Measurements from ENCODE around the gene GADD45A.
"Not testable (repeated sequence)": the region's sequence is repeated elsewhere in the genome, so short reads cannot be mapped to it uniquely, and the experiment has no call there.

Gene GADD45A

GRCh38 chr1:67685067-67685557 lies at the start of gene GADD45A:
Gene GADD45A, plus strand, starts transcription at chr1:67685201. Its CDS starts 294 bp downstream, at chr1:67685495.
- peak; percentile 99 for DNase-seq

- DNase-seq = no peak
These were observed 48.9 kb upstream of the GADD45A start for GRCh38 chr1:67636146-67636545.

- DNase-seq = no peak
These were observed 45.6 kb upstream of the GADD45A start for GRCh38 chr1:67639361-67639760.

- DNase-seq = no peak
These were observed 42.4 kb upstream of the GADD45A start for GRCh38 chr1:67642629-67643028.

- no peak for DNase-seq
These were observed 40.4 kb upstream of the GADD45A start for GRCh38 chr1:67644566-67644965.

- peak; percentile 77 for DNase-seq
These were observed 39.4 kb upstream of the GADD45A start for GRCh38 chr1:67645495-67646144.

GRCh38 chr1:67646145-67647035 lies 38.6 kb upstream of the GADD45A start:
- peak; percentile 98 for DNase-seq

- DNase-seq = peak; percentile 74
These were observed 37.8 kb upstream of the GADD45A start for GRCh38 chr1:67647036-67647798.

GRCh38 chr1:67647814-67648358 lies 37.1 kb upstream of the GADD45A start:
- no peak for DNase-seq

GRCh38 chr1:67648582-67649326 lies 36.2 kb upstream of the GADD45A start:
- no peak for DNase-seq

- DNase-seq = no peak
These were observed 34.9 kb upstream of the GADD45A start for GRCh38 chr1:67650061-67650460.

- no peak for DNase-seq
These were observed 34.0 kb upstream of the GADD45A start for GRCh38 chr1:67651031-67651430.

GRCh38 chr1:67652800-67653199 lies 32.2 kb upstream of the GADD45A start:
- peak; percentile 14 for DNase-seq

- DNase-seq = no peak
These were observed 31.7 kb upstream of the GADD45A start for GRCh38 chr1:67653304-67653703.

- no peak for DNase-seq
These were observed 29.4 kb upstream of the GADD45A start for GRCh38 chr1:67655581-67655980.

- not testable (repeated sequence) for DNase-seq
These were observed 27.8 kb upstream of the GADD45A start for GRCh38 chr1:67657152-67657551.

- no peak for DNase-seq
These were observed 25.8 kb upstream of the GADD45A start for GRCh38 chr1:67659229-67659628.

GRCh38 chr1:67662884-67663283 lies 22.1 kb upstream of the GADD45A start:
- DNase-seq = no peak

GRCh38 chr1:67664048-67664447 lies 21.0 kb upstream of the GADD45A start:
- no peak for DNase-seq

GRCh38 chr1:67665307-67665706 lies 19.7 kb upstream of the GADD45A start:
- DNase-seq = not testable (repeated sequence)

- no peak for DNase-seq
These were observed 18.4 kb upstream of the GADD45A start for GRCh38 chr1:67666636-67667035.

GRCh38 chr1:67668660-67669059 lies 16.3 kb upstream of the GADD45A start:
- DNase-seq = no peak

All from NCI-H446 treated with DMSO at 0.1 percent for 48 hours (cell line).